A673 (cell line): ENCODE results near the gene TXNDC9. TPM values are rescaled to one million over a fixed set of nuclear protein-coding genes. Genes with fewer than 3 reads are reported as not detected.
"Not testable (repeated sequence)": the region's sequence is repeated elsewhere in the genome, so short reads cannot be mapped to it uniquely, and the experiment has no call there.

ENCODE experiments used
- BruUV-seq: library from RNA; stranded (reverse); fragments of 400-500 nt; replicated peaks from 2 replicates; lab custom pipeline; 2021; lab: Mats Ljungman, UMichigan
- CTCF ChIA-PET: fragments of 300-600 bp; sonication (Branson Sonifier 250); formaldehyde crosslinking; loops from one replicate; lab custom pipeline; 2022; ENCODE audit warnings: antibody characterized with exemption; lab: Charles Lee
- POLR2A ChIA-PET: fragments of 300-600 bp; sonication (Branson Sonifier 250); formaldehyde crosslinking; loops from one replicate; lab custom pipeline; 2022; ENCODE audit warnings: antibody characterized with exemption; ENCODE audit not compliant: low non-redundant PET; lab: Charles Lee
- DNase-seq: peaks from one replicate; pipeline ENCODE4 v3.0.0-alpha.2; 2015; ENCODE audit warnings: low spot score
- H3K27ac ChIP-seq: fragments of 200-600 bp; sonication (generic); 2 replicates; pipeline ENCODE4 v1.5.1; 2016; ENCODE audit warnings: mixed run types, low read depth, mild to moderate bottlenecking, mixed read lengths, antibody characterized with exemption, low read length; ENCODE audit not compliant: poor library complexity, severe bottlenecking
- H3K27me3 ChIP-seq: fragments of 200-600 bp; sonication (generic); replicated peaks from 2 replicates; pipeline ENCODE4 v1.6.1; 2017; ENCODE audit warnings: mixed run types, low read depth, mild to moderate bottlenecking, mixed read lengths, antibody characterized with exemption, low read length; ENCODE audit not compliant: insufficient read depth, poor library complexity
- H3K36me3 ChIP-seq: fragments of 200-600 bp; sonication (generic); 2 replicates; pipeline ENCODE4 v1.6.1; 2016; ENCODE audit warnings: mixed run types, mild to moderate bottlenecking, mixed read lengths, antibody characterized with exemption, low read length; ENCODE audit not compliant: insufficient read depth, poor library complexity, severe bottlenecking
- H3K4me1 ChIP-seq: fragments of 200-600 bp; sonication (generic); 2 replicates; pipeline ENCODE4 v1.6.1; 2017; ENCODE audit warnings: mixed run types, mild to moderate bottlenecking, mixed read lengths, antibody characterized with exemption, low read length; ENCODE audit not compliant: insufficient read depth, poor library complexity, severe bottlenecking
- H3K4me3 ChIP-seq: fragments of 200-600 bp; sonication (generic); 2 replicates; pipeline ENCODE4 v1.5.1; 2016; ENCODE audit warnings: low read depth, mixed run types, mild to moderate bottlenecking, mixed read lengths, low read length; ENCODE audit not compliant: poor library complexity, severe bottlenecking
- H3K9me3 ChIP-seq: fragments of 200-600 bp; sonication (generic); 2 replicates; pipeline ENCODE4 v1.6.1; 2016; ENCODE audit warnings: mixed run types, low read depth, mild to moderate bottlenecking, mixed read lengths, antibody characterized with exemption, low read length; ENCODE audit not compliant: poor library complexity, severe bottlenecking
- EZH2 ChIP-seq: fragments of 200-600 bp; sonication (generic); IDR thresholded peaks from 2 replicates; pipeline ENCODE4 v1.6.1; 2017; ENCODE audit warnings: borderline replicate concordance, low read depth, mild to moderate bottlenecking, mixed read lengths, antibody characterized with exemption, low read length; ENCODE audit not compliant: poor library complexity, severe bottlenecking
- intact Hi-C: fragments of 100-400 bp; cut with micrococcal nuclease; formaldehyde crosslinking; loops from one replicate; pipeline ENCODE4 v1.10.0; 2022; ENCODE audit not compliant: unreplicated experiment
- total RNA-seq: library from RNA; stranded (reverse); gene quantifications from 2 replicates; pipeline ENCODE4 v1.2.3, GENCODE V29; 2021
- TF ChIP-seq, protein P1 (sequence below): fragments of 300-800, 200-600 bp; sonication (generic); conservative IDR thresholded peaks from 2 replicates; pipeline ENCODE4 v1.5.1; 2017; ENCODE audit warnings: low read depth, mild to moderate bottlenecking, antibody characterized with exemption, low read length, moderate library complexity, mixed read lengths

Gene TXNDC9
- total RNA-seq, 1 experiment from 2014 or later, result 43.0 TPM

DNA sequence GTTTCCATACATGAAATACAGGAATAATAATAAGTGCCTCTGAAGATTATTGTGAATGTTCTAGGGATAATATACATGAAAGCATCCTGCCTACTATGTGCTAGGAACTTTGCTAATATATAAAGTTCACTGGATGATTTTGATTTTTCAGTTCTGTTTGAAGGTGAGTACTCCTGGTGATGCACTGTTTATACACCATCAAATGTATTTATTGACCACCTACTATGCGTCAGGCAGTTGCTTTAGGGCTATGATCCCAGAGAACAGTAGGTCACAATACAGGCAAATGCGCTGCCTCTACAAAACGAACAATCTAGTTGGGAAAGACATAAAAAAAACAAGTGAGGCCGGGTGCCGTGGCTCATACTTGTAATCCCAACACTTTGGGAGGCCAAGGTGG is 10.7 kb downstream of the TXNDC9 start:
- POLR2A ChIA-PET, result no interaction called here
- BruUV-seq, result no TSS peak
- no peaks in the 10 kb centered on the region for H3K4me1 ChIP-seq
- no peak for DNase-seq
- H3K9me3 ChIP-seq, result no peaks in the 10 kb centered on the region
- H3K27ac ChIP-seq, result no peak overlapping the region
- H3K4me3 ChIP-seq, result no peak overlapping the region
- intact Hi-C loops, result no loop called here
- TF ChIP-seq, protein P1, sequence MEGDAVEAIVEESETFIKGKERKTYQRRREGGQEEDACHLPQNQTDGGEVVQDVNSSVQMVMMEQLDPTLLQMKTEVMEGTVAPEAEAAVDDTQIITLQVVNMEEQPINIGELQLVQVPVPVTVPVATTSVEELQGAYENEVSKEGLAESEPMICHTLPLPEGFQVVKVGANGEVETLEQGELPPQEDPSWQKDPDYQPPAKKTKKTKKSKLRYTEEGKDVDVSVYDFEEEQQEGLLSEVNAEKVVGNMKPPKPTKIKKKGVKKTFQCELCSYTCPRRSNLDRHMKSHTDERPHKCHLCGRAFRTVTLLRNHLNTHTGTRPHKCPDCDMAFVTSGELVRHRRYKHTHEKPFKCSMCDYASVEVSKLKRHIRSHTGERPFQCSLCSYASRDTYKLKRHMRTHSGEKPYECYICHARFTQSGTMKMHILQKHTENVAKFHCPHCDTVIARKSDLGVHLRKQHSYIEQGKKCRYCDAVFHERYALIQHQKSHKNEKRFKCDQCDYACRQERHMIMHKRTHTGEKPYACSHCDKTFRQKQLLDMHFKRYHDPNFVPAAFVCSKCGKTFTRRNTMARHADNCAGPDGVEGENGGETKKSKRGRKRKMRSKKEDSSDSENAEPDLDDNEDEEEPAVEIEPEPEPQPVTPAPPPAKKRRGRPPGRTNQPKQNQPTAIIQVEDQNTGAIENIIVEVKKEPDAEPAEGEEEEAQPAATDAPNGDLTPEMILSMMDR, result no peak
- no peak for TF ChIP-seq EZH2
- H3K36me3 ChIP-seq, result peaks cover 76% of the 10 kb centered on the region
- no peaks in the 10 kb centered on the region for H3K27me3 ChIP-seq
- CTCF ChIA-PET, result no interaction called here

DNA sequence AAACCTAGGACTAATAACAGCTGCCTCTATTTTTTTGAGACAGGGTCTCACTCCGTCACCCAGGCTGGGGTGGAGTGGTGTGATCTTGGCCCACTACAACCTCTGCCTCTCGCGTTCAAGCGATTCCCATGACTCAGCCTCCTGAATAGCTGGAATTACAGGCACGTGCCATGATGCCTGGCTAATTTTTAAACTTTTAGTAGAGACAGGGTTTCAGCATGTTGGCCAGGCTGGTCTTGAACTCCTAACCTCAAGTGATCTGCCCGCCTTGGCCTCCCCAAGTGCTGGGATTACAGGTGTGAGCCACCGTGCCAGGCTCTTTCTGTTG is 18.3 kb downstream of the TXNDC9 start:
- CTCF ChIA-PET, H3K9me3 ChIP-seq, H3K4me3 ChIP-seq, DNase-seq, H3K27ac ChIP-seq, POLR2A ChIA-PET, BruUV-seq, intact Hi-C loops, H3K27me3 ChIP-seq, H3K4me1 ChIP-seq: not testable (repeated sequence)
- peaks cover 52% of the 10 kb centered on the region for H3K36me3 ChIP-seq

DNA sequence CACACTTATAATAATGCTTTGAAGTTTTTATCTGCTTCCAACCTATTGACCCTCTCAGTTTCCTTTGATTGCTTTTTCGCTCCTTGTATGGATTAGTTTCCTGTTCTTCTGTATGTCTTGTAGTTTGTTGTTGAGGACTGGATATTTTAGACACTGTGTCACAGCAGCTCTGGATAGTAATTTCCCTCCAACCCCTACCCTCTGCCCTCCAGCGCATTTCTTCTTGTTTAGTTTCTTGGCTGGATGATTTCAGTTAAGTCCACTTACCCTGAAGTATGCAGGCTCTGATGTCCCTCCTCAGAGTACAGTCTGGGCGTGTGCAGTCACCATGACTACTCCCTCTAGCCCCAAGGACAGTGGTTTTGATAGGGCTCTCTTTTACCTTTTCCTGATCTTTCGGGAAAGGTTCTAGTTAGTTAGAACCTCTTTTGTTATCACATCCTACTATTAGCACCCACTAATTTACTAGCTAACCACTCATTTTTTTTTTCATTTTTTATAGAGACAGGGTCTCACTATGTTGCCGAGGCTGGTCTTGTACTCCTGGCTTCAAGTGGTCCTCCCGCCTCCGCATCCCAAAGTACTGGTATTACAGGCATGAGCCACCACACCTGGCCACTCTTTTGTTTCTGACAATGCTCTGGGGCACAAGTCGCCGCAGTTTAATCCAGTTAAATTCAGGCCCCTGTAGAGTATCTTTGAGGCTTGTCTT is 18.8 kb downstream of the TXNDC9 start:
- DNase-seq, result no peak
- ChIA-PET CTCF (interaction anchor here (0.6 kb wide), 1 partner anchor 227 kb away, joined by 3 read pairs; no protein-coding TSS in a partner anchor), POLR2A (no interaction called here)
- no peak overlapping the region for H3K27ac ChIP-seq
- BruUV-seq, result no TSS peak
- intact Hi-C loops, result no loop called here
- no peaks in the 10 kb centered on the region for H3K27me3 ChIP-seq
- TF ChIP-seq, protein P1, result no peak
- TF ChIP-seq EZH2, result no peak
- no peaks in the 10 kb centered on the region for H3K4me1 ChIP-seq
- peaks cover 47% of the 10 kb centered on the region for H3K36me3 ChIP-seq
- H3K9me3 ChIP-seq, result no peaks in the 10 kb centered on the region
- H3K4me3 ChIP-seq, result no peak overlapping the region

DNA sequence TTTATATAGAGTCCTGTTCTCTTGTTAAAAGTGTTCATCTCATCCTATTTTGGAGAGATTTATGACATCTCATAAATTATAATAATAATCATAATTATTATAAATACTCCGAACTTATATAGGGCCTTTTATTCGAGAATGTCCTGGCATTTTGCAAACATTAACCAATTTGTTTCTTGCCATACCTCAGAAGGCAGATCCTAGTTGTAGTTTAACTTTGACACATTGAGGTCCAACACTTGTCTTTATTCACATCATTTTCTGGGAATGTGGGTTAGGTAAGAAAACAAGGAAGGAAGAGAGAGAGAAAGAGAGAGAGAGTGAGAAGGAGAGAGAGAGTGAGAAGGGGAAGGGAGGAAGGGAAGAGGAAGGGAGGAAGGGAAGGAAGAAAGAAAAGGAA is 35.0 kb downstream of the TXNDC9 start, which contains the start of gene LYG1:
LYG1 (minus strand) TSS at position 101 of the 400 bp plus-strand sequence. CDS start 5,527 bp downstream, outside the sequence.
- CTCF ChIA-PET, BruUV-seq, H3K36me3 ChIP-seq, H3K27ac ChIP-seq, intact Hi-C loops, POLR2A ChIA-PET, DNase-seq, H3K4me1 ChIP-seq, H3K27me3 ChIP-seq, H3K9me3 ChIP-seq, H3K4me3 ChIP-seq: not testable (repeated sequence)
